Skeletal muscle tissue (tissue), 4 donors: ENCODE measurements around the gene TIMM22. TPM values are rescaled to one million over a fixed set of nuclear protein-coding genes. Genes with fewer than 3 reads are reported as not detected.
A peak's percentile ranks its signal among the peaks of the same experiment; 100 is the strongest.

Experiments used
- H3K27ac ChIP-seq: one replicate; pipeline ENCODE4 v1.7.0; 2013; ENCODE audit warnings: mild to moderate bottlenecking, low read depth, low read length, inconsistent platforms
- H3K27me3 ChIP-seq, 3 donors: one replicate each; pipeline ENCODE4 v1.7.0; 2013; ENCODE audit warnings: low read length in 3 of 3; ENCODE audit not compliant: control insufficient read depth in 3 of 3, insufficient read depth in 3 of 3
- H3K36me3 ChIP-seq, 3 donors: one replicate each; pipeline ENCODE4 v1.7.0; 2013; ENCODE audit warnings: low read length in 3 of 3; ENCODE audit not compliant: control insufficient read depth in 3 of 3, insufficient read depth in 3 of 3
- H3K4me1 ChIP-seq, 3 donors: one replicate each; pipeline ENCODE4 v1.7.0; 2013; ENCODE audit warnings: low read length in 3 of 3, mild to moderate bottlenecking in 3 of 3; ENCODE audit not compliant: control insufficient read depth in 3 of 3, insufficient read depth in 3 of 3
- H3K4me3 ChIP-seq, 3 donors: one replicate each; pipeline ENCODE4 v1.7.0; 2013; ENCODE audit warnings: low read length in 3 of 3
- H3K9ac ChIP-seq, 3 donors: one replicate each; pipeline ENCODE4 v1.7.0; 2013; ENCODE audit warnings: low read length in 3 of 3, mild to moderate bottlenecking in 3 of 3, moderate library complexity in 2 of 3, low read depth in 1 of 3
- H3K9me3 ChIP-seq, 3 donors: one replicate each; pipeline ENCODE4 v1.7.0; 2013; ENCODE audit warnings: low read length in 3 of 3; ENCODE audit not compliant: control insufficient read depth in 3 of 3
- total RNA-seq: library from RNA; depleted of rRNA; stranded (reverse); fragments of >200 nt; gene quantifications from one replicate; pipeline ENCODE4 v1.2.3, GENCODE V29; 2014
- donor health status: Osteomylitis.

Gene TIMM22
- total RNA-seq, 1 donor from 2014 or later: 15.1 TPM

DNA sequence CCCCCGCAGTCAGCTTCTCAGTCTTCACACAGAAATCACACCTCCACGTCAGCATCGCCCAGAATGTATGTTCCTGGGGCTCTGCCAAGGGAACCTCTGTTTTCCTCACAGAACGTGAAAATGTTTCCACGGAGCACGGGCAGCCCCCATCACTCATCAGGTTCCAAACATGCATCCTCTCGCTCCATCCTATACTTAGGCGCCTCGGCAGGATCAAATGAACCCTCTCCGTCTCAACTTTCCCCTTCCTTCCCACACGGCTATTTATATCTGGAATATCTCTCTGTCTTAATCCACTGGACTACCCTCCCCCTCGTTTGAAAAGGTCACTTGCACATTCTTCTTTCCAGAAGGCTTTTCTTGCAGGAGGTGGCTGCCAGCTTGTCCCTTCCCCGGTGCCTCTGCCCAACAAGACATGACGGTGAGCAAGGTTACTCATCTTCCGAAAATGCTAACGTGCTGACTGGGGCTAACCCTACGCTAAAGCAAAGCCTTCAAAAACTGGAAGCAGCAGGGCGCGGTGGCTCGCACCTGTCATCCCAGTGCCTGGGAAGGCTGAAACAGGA, 39.0 kb upstream of the TIMM22 start:
- Histone ChIP-seq H3K27me3 (no peaks in the 10 kb centered on the region), H3K4me3 (peak overlapping the region in 1 of 3 donors; percentile 49), H3K27ac (peak overlapping the region; percentile 92), H3K4me1 (peaks cover 18 to 31% (median 26%) of the 10 kb centered on the region in 3 donors), H3K9ac (peak overlapping the region in 2 of 3 donors; percentile 32 to 50), H3K9me3 (no peaks in the 10 kb centered on the region), H3K36me3 (no peaks in the 10 kb centered on the region)

DNA sequence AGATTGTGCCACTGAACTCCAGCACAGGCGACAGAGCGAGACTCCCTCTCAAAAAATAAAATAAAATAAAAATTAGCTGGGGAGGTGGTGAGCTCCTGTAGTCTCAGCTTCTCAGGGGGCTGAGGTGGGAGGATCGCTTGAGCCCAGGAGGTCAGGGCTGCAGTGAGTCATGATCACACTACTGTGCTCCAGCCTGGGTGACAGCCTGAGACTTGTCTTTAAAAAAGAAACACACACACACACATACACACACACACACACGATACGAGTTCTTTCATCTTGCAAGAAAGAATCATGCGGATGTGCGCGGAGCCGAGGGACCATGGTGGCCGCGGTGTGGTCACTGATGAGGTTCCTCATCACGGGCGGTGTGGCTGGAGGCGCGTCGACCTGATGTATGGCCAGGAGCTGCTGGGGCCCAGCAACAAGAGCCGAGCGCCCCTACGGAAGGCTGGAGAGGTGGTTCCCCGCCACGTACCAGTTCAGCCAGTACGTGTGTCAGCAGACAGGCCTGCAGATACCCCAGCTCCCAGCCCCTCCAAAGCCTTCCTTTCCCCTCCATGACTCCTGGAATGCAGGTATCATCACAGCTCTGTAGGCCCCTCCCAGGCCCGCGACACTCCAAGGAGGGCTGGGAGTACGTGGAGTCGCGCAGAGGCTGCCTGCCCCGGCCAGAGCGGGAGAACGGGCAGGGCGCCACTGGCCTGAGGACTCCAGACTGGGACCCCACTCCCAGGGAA, 38.0 kb upstream of the TIMM22 start:
- Histone ChIP-seq H3K9me3 (no peaks in the 10 kb centered on the region), H3K4me1 (peaks cover 18 to 30% (median 26%) of the 10 kb centered on the region in 3 donors), H3K36me3 (no peaks in the 10 kb centered on the region), H3K27me3 (no peaks in the 10 kb centered on the region), H3K9ac (peak overlapping the region in 1 of 3 donors; percentile 16), H3K27ac (peak overlapping the region; percentile 92), H3K4me3 (no peak overlapping the region)

DNA sequence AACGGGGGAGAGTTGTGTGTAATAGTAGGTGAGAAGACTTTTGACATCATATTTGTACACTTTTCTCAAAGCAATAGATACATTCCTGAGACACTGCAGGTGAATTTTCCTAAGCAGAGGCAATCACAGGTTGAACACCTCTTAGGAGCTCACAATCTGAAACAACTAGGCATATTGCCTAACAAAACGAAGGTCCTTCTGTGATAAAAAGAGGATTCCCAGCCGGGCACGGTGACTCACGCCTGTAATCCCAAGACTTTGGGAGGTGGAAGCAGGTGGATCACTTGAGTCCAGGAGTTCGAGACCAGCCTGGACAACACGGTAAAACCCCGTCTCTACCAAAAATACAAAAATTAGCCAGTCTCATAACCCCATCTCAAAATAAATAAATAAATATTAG, 34.8 kb upstream of the TIMM22 start:
- H3K4me1 ChIP-seq: peaks cover 15 to 27% (median 26%) of the 10 kb centered on the region in 3 donors
- H3K27me3 ChIP-seq: no peaks in the 10 kb centered on the region
- no peak overlapping the region for H3K9ac ChIP-seq
- no peak overlapping the region for H3K27ac ChIP-seq
- no peaks in the 10 kb centered on the region for H3K36me3 ChIP-seq
- no peaks in the 10 kb centered on the region for H3K9me3 ChIP-seq
- H3K4me3 ChIP-seq: no peak overlapping the region

DNA sequence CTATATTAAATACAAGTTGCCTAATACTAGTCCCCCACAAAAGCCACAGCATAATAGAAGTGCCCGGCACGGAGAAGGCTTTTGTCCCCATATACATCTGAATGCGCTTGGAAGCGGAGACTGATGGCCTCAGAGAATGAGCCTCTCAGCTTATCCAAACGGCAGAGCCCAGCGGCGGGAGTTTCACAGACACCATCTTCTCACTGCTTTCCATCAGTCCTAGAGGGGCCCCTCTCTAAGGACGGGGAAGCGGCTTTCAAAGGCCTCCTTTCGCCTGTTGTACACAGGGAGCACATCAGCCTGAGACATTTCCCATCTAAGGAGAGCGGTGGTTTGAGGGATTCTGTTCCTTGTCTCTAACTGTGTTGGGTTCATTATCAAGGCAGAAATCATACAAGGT, 34.3 kb upstream of the TIMM22 start:
- Histone ChIP-seq H3K36me3 (no peaks in the 10 kb centered on the region), H3K27ac (no peak overlapping the region), H3K27me3 (no peaks in the 10 kb centered on the region), H3K9me3 (no peaks in the 10 kb centered on the region), H3K4me3 (no peak overlapping the region), H3K4me1 (peaks cover 12 to 24% (median 21%) of the 10 kb centered on the region in 3 donors), H3K9ac (no peak overlapping the region)

DNA sequence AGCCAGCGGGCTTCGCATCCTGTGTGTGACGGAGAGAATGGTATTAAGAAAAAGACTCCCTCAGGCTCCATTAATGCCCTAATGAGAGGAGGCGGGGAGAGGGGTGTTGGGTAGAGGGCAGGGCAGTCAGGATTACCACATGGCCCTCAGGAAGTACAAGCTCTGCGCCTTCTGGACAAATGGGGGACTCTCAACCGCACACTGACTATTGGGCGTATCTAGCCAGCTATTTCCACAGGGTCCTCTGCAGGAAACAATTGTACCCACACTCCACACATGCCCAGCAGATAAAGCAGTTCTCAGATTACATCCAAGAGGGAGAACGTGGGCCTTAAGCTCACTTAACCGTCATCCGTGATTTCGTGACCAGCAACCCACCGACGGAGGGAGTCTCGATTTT, 32.1 kb upstream of the TIMM22 start:
- Histone ChIP-seq H3K36me3 (no peaks in the 10 kb centered on the region), H3K27me3 (no peaks in the 10 kb centered on the region), H3K4me1 (peaks cover 10 to 21% (median 18%) of the 10 kb centered on the region in 3 donors), H3K9me3 (no peaks in the 10 kb centered on the region), H3K9ac (no peak overlapping the region), H3K27ac (no peak overlapping the region), H3K4me3 (no peak overlapping the region)

DNA sequence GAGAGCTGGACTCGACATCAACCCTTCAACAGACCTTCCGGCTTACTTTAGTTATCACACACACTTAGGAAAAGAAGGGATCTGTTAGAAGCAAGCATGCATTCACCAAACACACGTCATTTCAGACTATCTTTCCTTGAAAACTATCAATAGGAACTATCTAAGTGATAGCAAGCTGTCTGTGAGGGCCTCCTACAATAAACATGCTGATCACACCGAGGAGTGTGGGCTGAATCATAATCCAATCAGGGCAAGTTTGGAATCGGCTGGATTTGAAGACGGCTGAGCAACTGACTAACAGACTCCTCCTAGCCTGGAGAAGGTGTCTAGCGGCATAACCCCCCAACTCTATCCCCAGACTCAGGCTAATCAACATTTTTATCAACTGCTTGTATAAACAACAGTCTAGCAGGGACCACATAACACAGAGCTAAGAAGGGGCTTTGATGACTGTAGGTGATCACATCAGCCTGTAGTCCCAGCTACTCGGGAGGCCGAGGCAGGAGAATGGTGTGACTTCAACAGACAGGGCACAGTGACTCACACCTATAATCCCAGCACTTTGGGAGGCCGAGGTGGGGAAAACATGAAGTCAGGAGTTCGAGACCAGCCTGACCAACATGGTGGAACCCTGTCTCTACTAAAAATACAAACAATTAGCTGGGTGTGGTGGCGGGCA, 31.5 kb upstream of the TIMM22 start:
- Histone ChIP-seq H3K4me1 (peaks cover 15 to 24% (median 18%) of the 10 kb centered on the region in 3 donors), H3K36me3 (no peaks in the 10 kb centered on the region), H3K9ac (no peak overlapping the region), H3K27me3 (no peaks in the 10 kb centered on the region), H3K4me3 (no peak overlapping the region), H3K27ac (no peak overlapping the region), H3K9me3 (no peaks in the 10 kb centered on the region)

DNA sequence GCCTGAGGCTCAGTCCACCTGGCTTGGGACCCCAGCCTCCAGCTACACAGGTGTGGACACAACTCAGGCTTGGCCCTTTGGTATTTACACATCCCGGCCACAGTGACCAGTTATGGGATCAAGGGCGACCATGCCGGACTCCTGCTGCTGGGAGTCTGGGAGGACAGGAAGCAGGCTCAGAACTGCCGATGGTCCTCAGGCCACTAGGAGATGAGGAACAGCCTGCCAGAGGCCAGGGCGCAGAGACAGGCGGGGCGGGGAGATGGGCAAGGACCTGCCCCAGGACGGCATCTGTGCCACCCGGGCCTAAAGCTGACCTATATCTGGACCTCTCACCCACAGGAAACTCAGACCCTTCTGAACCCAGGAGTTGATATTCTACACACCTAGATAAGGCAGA, 29.8 kb upstream of the TIMM22 start:
- Histone ChIP-seq H3K9ac (no peak overlapping the region), H3K27ac (no peak overlapping the region), H3K4me3 (no peak overlapping the region), H3K27me3 (no peaks in the 10 kb centered on the region), H3K36me3 (no peaks in the 10 kb centered on the region), H3K9me3 (no peaks in the 10 kb centered on the region), H3K4me1 (peaks cover 16 to 24% (median 18%) of the 10 kb centered on the region in 3 donors)

DNA sequence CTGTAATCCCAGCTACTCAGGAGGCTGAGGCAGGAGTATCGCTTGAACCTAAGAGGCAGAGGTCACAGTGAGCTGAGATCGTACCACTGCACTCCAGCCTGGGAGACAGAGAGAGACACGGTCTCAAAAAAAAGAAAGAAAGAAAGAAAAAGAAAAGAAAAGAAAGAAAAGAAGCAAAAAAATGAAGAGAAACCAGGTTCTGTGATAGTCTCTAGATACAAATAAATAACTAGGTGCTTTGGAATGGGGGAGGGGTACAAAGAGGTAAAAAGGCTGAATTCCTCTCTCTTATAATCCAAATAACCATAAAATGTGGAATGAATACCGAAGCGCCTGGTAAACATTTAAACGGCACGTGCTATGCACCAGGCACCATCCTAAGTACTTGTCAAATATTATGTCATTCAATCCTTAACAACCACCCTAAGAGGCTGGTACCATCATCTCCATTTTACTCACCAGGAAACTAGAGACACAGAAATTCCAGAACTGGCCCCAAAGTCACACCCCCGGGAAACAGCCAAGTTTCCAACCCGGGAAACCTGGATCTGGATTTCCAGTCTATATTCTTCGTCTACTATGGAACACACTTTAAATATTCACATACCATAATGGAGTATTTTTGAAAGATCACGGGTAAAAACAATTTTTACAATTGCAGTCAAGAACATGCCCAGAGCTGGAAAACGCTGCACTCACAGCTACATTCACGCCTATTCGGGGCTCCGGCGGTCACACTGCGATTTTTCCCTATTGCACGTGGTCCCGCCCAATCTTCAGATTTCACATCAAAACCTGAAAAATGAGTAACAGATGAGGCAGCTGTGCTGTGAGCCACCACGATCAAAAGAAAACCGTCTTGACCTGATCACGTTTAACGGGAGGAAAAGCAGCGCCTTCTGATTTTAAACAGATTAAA, 27.9 kb upstream of the TIMM22 start:
- Histone ChIP-seq H3K4me3 (peak overlapping the region in 2 of 3 donors; percentile 27 to 30), H3K27me3 (no peaks in the 10 kb centered on the region), H3K9ac (peak overlapping the region; percentile 52 to 66 (median 64)), H3K36me3 (no peaks in the 10 kb centered on the region), H3K27ac (peak overlapping the region; percentile 45), H3K9me3 (no peaks in the 10 kb centered on the region), H3K4me1 (peaks cover 14 to 27% (median 16%) of the 10 kb centered on the region in 3 donors)

DNA sequence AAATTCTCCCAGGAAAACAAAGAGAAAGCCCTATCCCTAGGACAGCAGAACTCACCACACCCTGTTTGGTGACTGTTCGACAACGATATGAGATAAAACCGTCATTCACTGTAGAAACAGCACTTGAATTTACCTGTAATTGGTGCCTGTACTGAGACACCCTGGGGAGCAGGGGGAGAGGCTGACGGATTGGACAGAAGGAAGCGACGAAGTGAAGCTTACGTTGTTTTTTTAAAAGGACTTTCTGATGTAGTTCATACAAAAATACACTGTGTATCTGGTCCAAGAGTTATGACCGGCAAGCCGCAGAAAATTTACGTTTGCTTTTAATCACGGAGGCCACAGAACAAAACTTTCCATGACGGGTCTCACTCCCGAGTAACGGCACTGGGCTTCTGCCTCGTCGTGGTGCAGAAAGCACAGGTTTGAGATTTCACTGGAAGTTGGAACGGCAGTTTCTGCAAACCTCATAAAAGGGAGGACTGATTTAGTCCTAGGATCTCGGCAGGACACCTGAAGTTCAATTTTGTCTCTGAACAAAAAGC, 27.0 kb upstream of the TIMM22 start:
- Histone ChIP-seq H3K27me3 (no peaks in the 10 kb centered on the region), H3K4me3 (peak overlapping the region; percentile 30 to 67 (median 56)), H3K9me3 (no peaks in the 10 kb centered on the region), H3K27ac (peak overlapping the region; percentile 45), H3K9ac (peak overlapping the region; percentile 52 to 66 (median 64)), H3K4me1 (peaks cover 9 to 23% (median 14%) of the 10 kb centered on the region in 3 donors), H3K36me3 (no peaks in the 10 kb centered on the region)
